Mesenchymal stem cell (in vitro differentiated cells and primary cell): ENCODE measurements around the gene CLDN2.

Source experiments
- DNase-seq: peaks from one replicate; pipeline ENCODE4 v3.0.0-alpha.2; 2013
- H2AFZ ChIP-seq: one replicate; pipeline ENCODE4 v1.6.1; 2013; ENCODE audit warnings: low read depth, mild to moderate bottlenecking, control low read depth, inconsistent platforms, low read length, moderate library complexity
- H2AK5ac ChIP-seq: 2 replicates; pipeline ENCODE4 v1.6.1; 2013; ENCODE audit warnings: low read length, moderate library complexity, mild to moderate bottlenecking, inconsistent platforms; ENCODE audit not compliant: severe bottlenecking
- H2BK120ac ChIP-seq: one replicate; pipeline ENCODE4 v1.6.1; 2013; ENCODE audit warnings: low read depth, mild to moderate bottlenecking, inconsistent platforms, low read length, moderate library complexity
- H2BK12ac ChIP-seq, 2 experiments: one replicate each; pipeline ENCODE4 v1.6.1; 2013; ENCODE audit warnings: inconsistent platforms in 2 of 2, low read length in 2 of 2, mild to moderate bottlenecking in 2 of 2, moderate library complexity in 2 of 2, control low read depth in 1 of 2
- H2BK15ac ChIP-seq: one replicate; pipeline ENCODE4 v1.6.1; 2013; ENCODE audit warnings: mild to moderate bottlenecking, low read depth, inconsistent platforms; ENCODE audit not compliant: poor library complexity, severe bottlenecking
- H2BK5ac ChIP-seq: 2 replicates; pipeline ENCODE4 v1.6.1; 2013; ENCODE audit warnings: low read depth, mild to moderate bottlenecking, low read length, control low read depth, inconsistent platforms; ENCODE audit not compliant: poor library complexity, severe bottlenecking
- H3K14ac ChIP-seq, 2 experiments: one replicate each; pipeline ENCODE4 v1.6.1; 2013; ENCODE audit warnings: inconsistent platforms in 2 of 2, low read length in 2 of 2, control low read depth in 1 of 2, mild to moderate bottlenecking in 1 of 2, moderate library complexity in 1 of 2
- H3K18ac ChIP-seq, 2 experiments: one replicate each; pipeline ENCODE4 v1.6.1; 2013; ENCODE audit warnings: inconsistent platforms in 2 of 2, low read length in 2 of 2, control low read depth in 1 of 2, low read depth in 1 of 2, mild to moderate bottlenecking in 1 of 2
- H3K23ac ChIP-seq, 2 experiments: one replicate each; pipeline ENCODE4 v1.6.1; 2013; ENCODE audit warnings: inconsistent platforms in 2 of 2, low read length in 2 of 2, mild to moderate bottlenecking in 2 of 2, moderate library complexity in 2 of 2, control low read depth in 1 of 2
- H3K27ac ChIP-seq: 2 replicates; pipeline ENCODE4 v1.5.1; 2013; ENCODE audit warnings: mild to moderate bottlenecking, moderate library complexity, low read length, control low read depth, inconsistent platforms; ENCODE audit not compliant: poor library complexity, severe bottlenecking
- H3K27me3 ChIP-seq, 2 experiments: 2 replicates each; pipeline versions ENCODE4 v1.6.1 to v1.7.0; 2013; ENCODE audit warnings: low read length in 2 of 2, mild to moderate bottlenecking in 2 of 2, moderate library complexity in 2 of 2, control low read depth in 1 of 2, inconsistent platforms in 1 of 2; ENCODE audit not compliant: control insufficient read depth in 1 of 2, insufficient read depth in 1 of 2
- H3K36me3 ChIP-seq, 2 experiments: 2 replicates each; pipeline versions ENCODE4 v1.6.1 to v1.7.0; 2013; ENCODE audit warnings: low read length in 2 of 2, control low read depth in 1 of 2, inconsistent platforms in 1 of 2, low read depth in 1 of 2, mild to moderate bottlenecking in 1 of 2; ENCODE audit not compliant: insufficient read depth in 2 of 2, control insufficient read depth in 1 of 2
- H3K4ac ChIP-seq, 2 experiments: one replicate each; pipeline ENCODE4 v1.6.1; 2013; ENCODE audit warnings: inconsistent platforms in 2 of 2, low read length in 2 of 2, mild to moderate bottlenecking in 2 of 2, moderate library complexity in 2 of 2, control low read depth in 1 of 2, low read depth in 1 of 2
- H3K4me1 ChIP-seq: 2 replicates; pipeline ENCODE4 v1.6.1; 2013; ENCODE audit warnings: low read depth, low read length, control low read depth; ENCODE audit not compliant: control insufficient read depth, insufficient read depth
- H3K4me2 ChIP-seq: 2 replicates; pipeline ENCODE4 v1.6.1; 2013; ENCODE audit warnings: low read length, mild to moderate bottlenecking, inconsistent platforms; ENCODE audit not compliant: poor library complexity, severe bottlenecking
- H3K4me3 ChIP-seq, 2 experiments: 2 replicates each; pipeline versions ENCODE4 v1.5.1 to v1.7.0; 2013; ENCODE audit warnings: low read length in 2 of 2, mild to moderate bottlenecking in 2 of 2, control low read depth in 1 of 2, low read depth in 1 of 2; ENCODE audit not compliant: insufficient read depth in 1 of 2
- H3K79me1 ChIP-seq: replicated peaks from 2 replicates; pipeline ENCODE4 v1.6.1; 2013; ENCODE audit warnings: mild to moderate bottlenecking, control low read depth, low read length, inconsistent platforms; ENCODE audit not compliant: poor library complexity, severe bottlenecking
- H3K9ac ChIP-seq: 2 replicates; pipeline ENCODE4 v1.7.0; 2013; ENCODE audit warnings: mild to moderate bottlenecking, low read length, moderate library complexity
- H3K9me3 ChIP-seq: 2 replicates; pipeline ENCODE4 v1.7.0; 2013; ENCODE audit warnings: mild to moderate bottlenecking, low read length; ENCODE audit not compliant: control insufficient read depth
- H4K8ac ChIP-seq: one replicate; pipeline ENCODE4 v1.6.1; 2013; ENCODE audit warnings: inconsistent platforms, mild to moderate bottlenecking, low read length, moderate library complexity
- H4K91ac ChIP-seq: one replicate; pipeline ENCODE4 v1.6.1; 2013; ENCODE audit warnings: mild to moderate bottlenecking, low read length, inconsistent platforms
- WGBS: methylation state at CpG from one replicate; pipeline ENCODE4 v1.1.7; 2013; ENCODE audit warnings: mixed read lengths; 5-methylcytosine and 5-hydroxymethylcytosine counted together

The CLDN2 gene

DNA sequence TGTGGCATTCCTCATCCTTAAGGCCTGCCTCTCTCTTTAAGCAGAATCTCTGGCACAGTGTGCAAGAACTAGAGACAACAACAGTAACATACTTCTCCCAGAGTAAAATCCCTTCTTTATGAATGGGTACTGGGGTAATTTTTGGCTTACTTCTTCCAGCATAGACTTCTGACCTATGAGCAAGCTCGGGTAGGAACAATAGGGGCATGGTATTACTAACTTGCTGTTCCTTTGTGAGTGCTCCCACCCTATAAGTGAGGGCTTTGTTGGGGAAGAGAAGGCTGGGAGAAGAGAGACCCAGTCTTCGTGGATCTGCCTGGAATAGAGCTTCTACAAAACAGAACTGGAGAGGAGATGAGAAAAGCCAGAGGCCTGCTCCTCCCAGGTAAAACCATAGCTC is 30.2 kb downstream of the CLDN2 start:
- H4K91ac ChIP-seq, result no peak overlapping the region
- no peak overlapping the region for H2BK12ac ChIP-seq
- no peak overlapping the region for H3K4ac ChIP-seq
- H3K23ac ChIP-seq, result no peak overlapping the region
- no peaks in the 10 kb centered on the region for H3K9me3 ChIP-seq
- no peak overlapping the region for H2BK15ac ChIP-seq
- H3K18ac ChIP-seq, result no peak overlapping the region
- H2AFZ ChIP-seq, result no peak overlapping the region
- H3K4me3 ChIP-seq, result no peak overlapping the region
- no peak overlapping the region for H3K14ac ChIP-seq
- H3K9ac ChIP-seq, result no peak overlapping the region
- H3K27me3 ChIP-seq, result peaks cover 0 to 24% of the 10 kb centered on the region in 2 experiments
- H2AK5ac ChIP-seq, result no peak overlapping the region
- H2BK120ac ChIP-seq, result no peak overlapping the region
- H3K79me1 ChIP-seq, result peaks cover 4% of the 10 kb centered on the region
- H3K4me2 ChIP-seq, result no peak overlapping the region
- peaks cover 0 to 13% of the 10 kb centered on the region in 2 experiments for H3K36me3 ChIP-seq
- peaks cover 2% of the 10 kb centered on the region for H3K4me1 ChIP-seq
- H3K27ac ChIP-seq, result no peak overlapping the region
- no peak overlapping the region for H2BK5ac ChIP-seq
- DNase-seq, result no peak
- no peak overlapping the region for H4K8ac ChIP-seq
- WGBS, result 49% methylated on average over 2 of the region's 2 CpGs

DNA sequence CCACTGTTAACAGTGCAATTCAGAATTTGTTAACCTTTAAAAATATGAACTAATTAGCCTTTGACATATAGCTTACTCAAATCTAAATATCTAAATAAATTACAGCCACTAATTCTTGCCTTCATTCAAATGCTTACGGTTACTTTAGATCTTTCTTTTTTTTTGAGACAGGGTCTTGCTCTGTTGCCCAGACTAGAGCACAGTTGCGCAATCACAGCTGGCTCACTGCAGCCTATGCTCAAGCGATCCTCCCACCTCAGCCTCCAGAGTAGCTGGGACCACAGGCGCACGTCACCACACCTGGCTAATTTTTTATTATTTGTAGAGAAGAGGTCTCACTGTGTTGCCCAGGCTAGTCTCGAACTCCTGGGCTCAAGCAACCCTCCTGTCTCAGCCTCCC is 31.0 kb downstream of the CLDN2 start:
- Histone ChIP-seq H2BK5ac (no peak overlapping the region), H3K4ac (no peak overlapping the region), H3K36me3 (peaks cover 0 to 17% of the 10 kb centered on the region in 2 experiments), H2BK120ac (no peak overlapping the region), H2BK12ac (no peak overlapping the region), H3K9ac (no peak overlapping the region), H3K27ac (no peak overlapping the region), H3K79me1 (peaks cover 4% of the 10 kb centered on the region), H4K8ac (no peak overlapping the region), H2BK15ac (no peak overlapping the region), H2AFZ (no peak overlapping the region), H3K4me2 (no peak overlapping the region), H3K9me3 (no peaks in the 10 kb centered on the region), H3K14ac (no peak overlapping the region), H3K4me1 (peaks cover 4% of the 10 kb centered on the region), H3K4me3 (no peak overlapping the region), H3K23ac (no peak overlapping the region), H4K91ac (no peak overlapping the region), H3K27me3 (peaks cover 0 to 32% of the 10 kb centered on the region in 2 experiments), H3K18ac (no peak overlapping the region), H2AK5ac (no peak overlapping the region)
- 100% methylated on average over 4 of the region's 6 CpGs for WGBS
- DNase-seq, result no peak

DNA sequence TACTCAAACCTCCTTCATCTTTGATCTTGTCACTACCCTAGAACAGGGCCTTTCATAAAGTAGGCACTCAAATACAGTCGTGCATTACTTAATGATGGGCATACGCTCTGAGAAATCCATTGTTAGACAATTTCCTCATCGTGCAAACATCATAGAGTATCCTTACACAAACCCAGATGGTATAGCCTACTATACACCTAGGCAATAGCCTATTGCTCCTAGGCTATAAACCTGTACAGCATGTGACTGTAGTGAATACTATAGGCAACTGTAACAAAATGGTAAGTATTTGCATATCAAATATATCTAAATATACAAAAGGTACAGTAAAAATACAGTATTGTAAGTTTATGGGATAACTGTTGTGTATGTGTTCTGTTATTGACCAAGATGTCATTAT is 31.9 kb downstream of the CLDN2 start:
- Histone ChIP-seq H2AK5ac (no peak overlapping the region), H2BK12ac (no peak overlapping the region), H3K4me1 (peaks cover 4% of the 10 kb centered on the region), H3K18ac (no peak overlapping the region), H4K91ac (no peak overlapping the region), H3K9me3 (no peaks in the 10 kb centered on the region), H4K8ac (no peak overlapping the region), H2BK15ac (no peak overlapping the region), H3K14ac (no peak overlapping the region), H3K27ac (no peak overlapping the region), H3K4me2 (no peak overlapping the region), H3K79me1 (peaks cover 4% of the 10 kb centered on the region), H2BK5ac (no peak overlapping the region), H3K23ac (no peak overlapping the region), H2BK120ac (no peak overlapping the region), H3K4ac (no peak overlapping the region), H3K4me3 (no peak overlapping the region), H3K36me3 (peaks cover 0 to 17% of the 10 kb centered on the region in 2 experiments), H3K9ac (no peak overlapping the region), H2AFZ (no peak overlapping the region), H3K27me3 (peaks cover 0 to 33% of the 10 kb centered on the region in 2 experiments)
- 100% methylated on average over 2 of the region's 3 CpGs for WGBS
- DNase-seq, result no peak

DNA sequence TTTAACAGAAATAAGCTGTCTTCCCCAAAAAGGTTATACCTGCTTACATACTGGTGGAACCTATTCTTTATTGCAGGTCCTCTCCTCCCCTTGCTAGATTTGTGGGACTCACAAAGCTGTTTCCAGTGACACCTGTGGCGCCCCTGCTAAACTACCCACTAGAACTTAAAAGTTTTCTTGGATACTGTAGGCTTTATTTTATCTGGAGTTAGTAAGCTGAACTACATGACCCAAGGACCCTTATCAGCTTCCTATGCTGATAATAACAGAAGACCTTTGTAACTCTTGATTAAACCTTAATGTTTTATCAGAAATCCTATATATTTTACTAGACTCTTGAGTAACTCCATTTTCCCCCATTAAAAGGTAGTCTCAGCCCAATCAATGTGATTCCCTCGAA is 32.3 kb downstream of the CLDN2 start:
- H2AK5ac ChIP-seq, result no peak overlapping the region
- H4K91ac ChIP-seq, result no peak overlapping the region
- H3K9me3 ChIP-seq, result no peaks in the 10 kb centered on the region
- no peak overlapping the region for H3K27ac ChIP-seq
- H3K4me3 ChIP-seq, result no peak overlapping the region
- H3K4ac ChIP-seq, result no peak overlapping the region
- no peak overlapping the region for H3K9ac ChIP-seq
- H2AFZ ChIP-seq, result no peak overlapping the region
- H3K27me3 ChIP-seq, result peaks cover 0 to 33% of the 10 kb centered on the region in 2 experiments
- H3K36me3 ChIP-seq, result peaks cover 0 to 17% of the 10 kb centered on the region in 2 experiments
- no peak overlapping the region for H2BK120ac ChIP-seq
- no peak for DNase-seq
- no peak overlapping the region for H2BK15ac ChIP-seq
- no peak overlapping the region for H2BK5ac ChIP-seq
- no peak overlapping the region for H3K4me2 ChIP-seq
- H3K79me1 ChIP-seq, result peaks cover 4% of the 10 kb centered on the region
- no peak overlapping the region for H2BK12ac ChIP-seq
- H3K4me1 ChIP-seq, result peaks cover 4% of the 10 kb centered on the region
- H3K18ac ChIP-seq, result no peak overlapping the region
- no peak overlapping the region for H4K8ac ChIP-seq
- 100% methylated on average over 1 of the region's 2 CpGs for WGBS
- H3K14ac ChIP-seq, result no peak overlapping the region
- H3K23ac ChIP-seq, result no peak overlapping the region
